ENCODE results near the gene TMEM131L.
"Not testable (repeated sequence)": the region's sequence is repeated elsewhere in the genome, so short reads cannot be mapped to it uniquely, and the experiment has no call there.

Gene TMEM131L

DNA sequence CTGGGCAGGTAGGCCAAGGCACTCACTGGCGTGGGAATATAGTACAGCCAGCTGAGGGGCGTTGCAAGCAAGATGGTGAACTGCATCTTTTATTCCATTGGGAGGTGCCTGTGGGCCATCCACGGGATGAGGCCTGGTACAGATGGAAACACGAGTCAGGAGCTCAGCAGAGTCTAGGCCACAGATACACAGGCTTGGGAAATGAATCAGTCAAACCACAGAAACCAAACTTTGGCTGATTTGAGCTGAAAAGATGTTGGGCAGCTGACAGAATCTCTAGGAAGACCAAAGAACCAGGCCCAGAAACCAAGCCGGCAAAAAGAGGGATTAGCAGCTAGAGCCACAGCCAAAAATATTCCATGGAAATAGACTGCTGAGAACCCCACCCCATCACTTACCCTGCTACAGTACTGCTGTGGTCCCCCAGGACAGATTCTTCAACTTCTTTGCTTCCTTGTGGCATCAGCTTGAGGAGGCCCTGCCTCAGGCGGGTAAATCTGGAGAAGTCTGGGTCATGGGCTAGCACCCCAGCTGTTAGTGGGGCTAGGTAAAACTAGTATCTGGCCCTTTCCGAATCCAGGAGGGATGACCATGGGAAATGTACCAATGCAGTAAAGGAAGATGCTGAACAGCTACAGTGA, 75.4 kb downstream of the TMEM131L start:
- DNase-seq (ENCODE audit: low read depth in 2 of 2) = no peak

DNA sequence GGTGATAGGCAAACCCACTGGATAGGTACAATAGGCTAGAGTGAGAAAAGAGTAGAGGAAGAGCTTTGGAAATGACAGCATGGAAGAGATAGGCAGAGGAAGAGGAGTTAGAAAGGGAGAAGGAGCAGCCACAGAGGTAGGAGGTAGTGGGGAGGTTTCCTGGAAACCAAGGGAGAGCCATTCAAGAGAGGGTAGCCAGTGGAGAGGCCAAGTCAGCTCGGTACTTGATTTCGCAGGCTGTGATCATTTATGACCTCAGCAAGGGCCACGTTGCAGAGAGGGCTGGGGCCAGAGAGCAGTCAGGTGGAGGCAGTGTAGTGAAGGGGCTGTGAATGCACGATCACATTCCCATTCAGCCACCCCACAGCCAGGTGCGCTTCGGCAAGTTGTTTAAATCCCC, 76.0 kb downstream of the TMEM131L start:
- DNase-seq (ENCODE audit: low read depth in 2 of 2) = no peak

DNA sequence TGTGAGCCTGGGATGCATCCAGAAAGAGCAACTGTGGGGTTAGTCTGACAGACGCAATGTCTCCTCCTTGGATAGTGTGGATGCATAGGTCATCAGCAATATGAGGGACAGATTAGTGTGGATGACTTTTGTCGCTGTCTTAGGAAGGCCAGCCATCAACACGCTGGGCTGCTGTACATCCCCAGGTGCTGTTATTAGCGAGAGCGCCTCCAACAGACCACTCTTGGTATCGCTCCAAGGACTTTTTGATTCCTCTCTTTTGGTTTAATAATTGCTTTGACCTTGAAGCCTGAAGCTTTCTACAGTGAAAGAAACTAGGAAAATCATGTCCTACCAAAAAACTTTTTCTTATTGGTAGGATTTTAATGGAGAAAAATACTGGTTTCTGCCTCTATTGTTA, 76.7 kb downstream of the TMEM131L start:
- no peak for DNase-seq (ENCODE audit: low read depth in 2 of 2)

DNA sequence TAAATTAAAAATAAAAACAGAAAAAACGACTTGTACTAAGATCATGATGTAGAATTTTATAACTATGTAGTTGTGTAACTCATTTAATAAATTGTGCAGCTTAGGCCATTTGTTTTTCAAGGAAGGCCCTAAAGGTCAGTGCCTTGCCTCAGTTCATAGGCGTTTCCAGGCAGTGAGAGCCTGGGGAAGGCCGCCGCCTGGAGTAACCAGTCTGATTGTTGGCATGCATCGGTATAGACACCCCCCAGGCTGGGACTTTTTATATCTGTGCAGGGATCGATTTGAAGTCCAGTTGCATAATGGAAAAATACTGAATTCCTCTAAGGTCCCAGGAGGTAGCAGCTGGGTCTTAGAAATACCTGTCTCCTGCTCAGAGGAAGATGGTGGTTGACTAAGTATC, 77.2 kb downstream of the TMEM131L start:
- no peak for DNase-seq (ENCODE audit: low read depth in 2 of 2)

DNA sequence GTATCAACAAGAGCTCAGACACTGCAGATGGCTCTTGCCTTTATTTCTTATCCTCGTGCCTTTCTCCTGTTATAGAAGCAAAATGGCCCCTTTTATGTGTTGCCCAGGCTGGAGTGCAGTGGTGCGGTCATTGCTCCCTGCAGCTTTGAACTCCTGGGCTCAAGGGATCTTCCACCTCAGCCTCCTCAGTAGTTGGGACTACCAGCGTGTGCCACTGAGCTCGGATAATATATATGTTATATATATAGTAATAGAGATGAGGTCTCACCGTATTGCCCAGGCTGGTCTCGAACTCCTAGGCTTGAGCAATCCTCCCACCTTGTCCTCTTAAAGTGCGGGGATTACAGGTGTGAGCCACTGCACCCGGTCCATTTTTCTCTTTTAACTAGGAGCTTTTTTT, 79.7 kb downstream of the TMEM131L start:
- DNase-seq (ENCODE audit: low read depth in 2 of 2) = no peak

DNA sequence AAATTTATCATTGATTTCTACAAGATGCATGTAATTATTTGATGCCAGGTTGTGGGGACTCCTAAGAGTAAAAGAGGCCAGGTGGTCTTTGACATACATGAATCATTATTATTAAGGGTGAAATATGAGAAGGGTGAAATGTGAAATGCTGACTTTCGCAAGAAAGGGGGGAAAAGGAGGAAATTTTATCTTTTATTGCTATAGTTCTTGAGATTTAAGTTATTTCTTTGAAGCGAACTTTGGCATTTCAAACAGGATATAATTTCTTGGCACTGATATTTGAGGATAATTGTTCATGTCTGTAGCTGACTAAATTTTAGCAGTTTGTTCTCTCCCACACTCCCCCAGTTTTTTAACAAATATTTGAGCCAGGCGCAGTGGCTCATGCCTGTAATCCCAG, 80.1 kb downstream of the TMEM131L start:
- no peak for DNase-seq (ENCODE audit: low read depth in 2 of 2)

DNA sequence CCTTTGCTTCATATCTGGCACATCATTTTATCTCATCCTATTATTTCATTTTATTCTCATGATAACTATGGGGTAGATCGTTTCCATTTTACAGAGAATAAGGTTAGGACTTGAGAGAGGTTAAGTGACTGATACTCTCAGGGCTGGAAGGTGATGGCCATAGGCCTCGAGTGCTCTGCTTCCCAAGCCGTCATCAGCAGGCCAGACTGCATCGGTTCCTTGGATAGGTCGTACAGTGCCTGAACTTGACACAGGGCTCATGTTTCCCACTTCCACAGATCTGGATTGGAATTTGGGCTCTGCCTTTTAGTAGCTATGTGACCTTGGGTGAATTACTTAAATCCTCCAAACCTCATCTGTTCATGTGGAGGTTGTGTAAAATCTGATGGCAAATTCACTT, 81.4 kb downstream of the TMEM131L start:
- DNase-seq (ENCODE audit: low read depth in 2 of 2) = no peak

DNA sequence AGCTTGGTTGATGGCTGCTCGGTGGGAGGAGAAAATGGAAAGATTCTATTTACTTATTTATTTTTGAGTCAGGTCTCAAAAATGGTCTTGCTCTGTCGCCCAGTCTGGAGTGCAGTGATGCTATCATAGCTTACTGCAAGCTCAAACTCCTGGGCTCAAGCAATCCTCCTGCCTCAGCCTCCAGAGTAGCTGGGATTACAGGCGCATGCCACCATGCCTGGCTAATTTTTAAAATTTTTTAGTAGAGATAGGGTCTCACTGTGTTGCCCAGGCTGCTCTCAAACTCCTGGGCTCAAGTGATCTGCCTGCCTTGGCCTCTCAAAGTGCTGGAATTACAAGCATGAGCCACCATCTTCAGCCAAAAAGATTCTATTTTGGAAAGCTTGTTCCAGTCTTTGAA, 82.7 kb downstream of the TMEM131L start:
- DNase-seq (ENCODE audit: low read depth in 2 of 2) = not testable (repeated sequence)

DNA sequence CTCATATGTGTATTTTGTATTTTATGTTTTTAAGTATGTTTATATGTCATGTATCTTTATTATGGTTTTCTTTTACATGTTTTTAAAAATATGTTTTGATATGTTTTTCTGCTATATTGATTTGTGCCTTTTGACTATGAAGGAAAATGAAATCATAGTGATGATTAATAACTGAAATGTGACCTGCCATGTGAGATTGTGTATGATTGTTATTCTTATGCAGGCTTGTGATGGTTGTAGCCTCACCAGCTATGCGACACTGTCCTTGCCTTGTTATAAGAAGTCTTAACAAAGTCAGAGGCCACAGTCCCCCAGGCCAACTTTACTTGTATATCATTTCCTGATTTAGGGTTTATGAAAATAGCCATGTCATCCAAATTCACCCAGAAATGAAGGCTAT, 83.2 kb downstream of the TMEM131L start:
- DNase-seq (ENCODE audit: low read depth in 2 of 2) = no peak

DNA sequence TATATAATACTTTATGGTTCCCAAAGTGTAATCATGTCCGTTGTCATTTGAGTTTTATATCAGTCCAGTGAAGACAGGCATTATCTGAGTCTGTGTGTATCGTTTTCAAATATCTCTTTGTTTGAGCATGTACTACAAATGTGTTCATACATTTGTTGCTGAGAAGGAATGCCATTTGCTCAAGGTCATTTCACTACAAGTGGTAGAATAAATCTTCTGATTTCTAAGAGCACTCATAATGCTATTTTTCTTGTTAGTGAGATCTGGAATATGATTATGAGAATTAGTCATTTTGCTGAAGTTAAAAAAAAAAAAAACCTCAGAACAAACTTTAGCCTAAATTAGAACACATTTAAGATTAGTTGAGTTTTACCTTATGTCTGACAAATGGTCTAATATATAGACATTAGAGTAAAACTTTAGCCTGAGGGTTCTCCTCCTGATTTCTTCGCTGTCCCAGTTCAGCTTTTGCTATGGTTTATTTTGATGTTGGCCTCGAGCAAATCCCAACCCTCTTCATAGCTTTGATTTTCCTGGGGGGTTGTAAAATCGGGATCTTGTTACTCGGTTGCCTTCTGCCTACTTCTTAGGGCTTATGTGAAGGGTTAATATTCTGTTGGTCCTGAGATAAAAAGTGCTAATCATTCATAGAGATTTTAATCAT, 87.1 kb downstream of the TMEM131L start:
- no peak for DNase-seq (ENCODE audit: low read depth in 2 of 2)

DNA sequence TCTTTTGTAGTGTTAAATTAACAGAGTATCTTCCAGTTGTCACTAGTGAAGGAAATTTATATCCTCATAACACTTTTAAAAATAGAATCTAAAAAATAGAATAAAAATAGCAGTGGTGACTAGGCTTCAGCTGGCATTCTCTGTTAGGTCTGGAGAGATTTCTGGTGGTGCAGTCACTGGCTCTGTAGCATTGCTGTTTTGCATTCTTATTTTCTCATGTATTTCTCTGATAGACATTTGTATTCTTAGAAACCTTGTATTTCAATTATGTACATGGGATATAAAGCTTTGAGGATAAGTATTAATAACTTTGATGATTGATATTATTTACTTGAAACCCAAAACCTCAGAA, 87.6 kb downstream of the TMEM131L start:
- no peak for DNase-seq (ENCODE audit: low read depth in 2 of 2)

DNA sequence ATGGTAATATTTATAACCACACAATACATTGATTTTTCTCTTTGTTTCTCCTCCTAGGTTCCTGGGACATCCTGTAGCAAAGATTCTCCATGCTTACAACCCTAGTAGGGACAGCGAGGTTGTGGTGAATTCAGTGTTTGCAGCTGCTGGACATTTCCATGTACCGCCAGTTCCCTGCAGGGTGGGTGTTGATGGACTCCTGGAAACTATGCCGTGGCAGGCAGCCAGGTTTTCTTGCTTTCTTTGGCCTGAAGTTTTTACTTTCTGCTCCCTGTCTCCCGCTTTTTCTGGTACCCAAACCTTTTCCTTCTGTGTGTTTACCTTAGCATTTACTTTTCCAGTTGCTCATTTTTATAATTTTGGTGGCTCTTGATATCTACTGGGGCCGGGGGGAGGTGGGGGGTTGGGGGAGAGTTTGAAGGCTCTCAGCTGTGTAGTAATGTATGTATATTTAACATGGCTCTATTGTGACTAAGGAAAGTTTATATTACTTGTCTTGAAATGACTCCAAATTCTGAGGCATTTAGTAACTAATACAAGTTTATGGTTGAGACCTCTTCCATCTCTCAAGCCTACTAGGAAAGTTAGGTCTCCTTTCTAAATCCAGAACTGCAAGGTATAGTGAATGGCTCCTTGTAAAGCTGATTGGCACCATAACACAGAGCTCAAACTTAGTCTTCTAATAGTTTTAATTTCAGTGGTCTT, 89.7 kb downstream of the TMEM131L start:
- DNase-seq (ENCODE audit: low read depth in 2 of 2) = no peak

DNA sequence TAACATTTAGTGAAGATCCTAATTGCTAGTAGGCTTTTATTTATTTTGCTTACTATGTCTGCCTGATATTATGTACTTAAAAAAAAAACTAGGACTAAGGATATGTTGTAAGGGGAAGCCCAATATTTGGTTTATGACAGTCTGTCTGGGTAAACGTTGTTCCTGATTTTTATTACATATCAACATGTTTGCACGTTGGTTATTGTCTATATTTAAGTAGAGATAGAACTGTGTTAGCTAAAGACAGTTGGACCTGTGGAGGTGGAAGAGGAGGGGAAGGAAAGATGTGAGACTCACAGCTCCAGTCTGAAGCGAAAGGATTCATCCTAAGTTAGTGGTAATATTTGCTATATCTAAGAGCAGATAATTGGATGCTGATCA, 90.3 kb downstream of the TMEM131L start:
- no peak for DNase-seq (ENCODE audit: low read depth in 2 of 2)

DNA sequence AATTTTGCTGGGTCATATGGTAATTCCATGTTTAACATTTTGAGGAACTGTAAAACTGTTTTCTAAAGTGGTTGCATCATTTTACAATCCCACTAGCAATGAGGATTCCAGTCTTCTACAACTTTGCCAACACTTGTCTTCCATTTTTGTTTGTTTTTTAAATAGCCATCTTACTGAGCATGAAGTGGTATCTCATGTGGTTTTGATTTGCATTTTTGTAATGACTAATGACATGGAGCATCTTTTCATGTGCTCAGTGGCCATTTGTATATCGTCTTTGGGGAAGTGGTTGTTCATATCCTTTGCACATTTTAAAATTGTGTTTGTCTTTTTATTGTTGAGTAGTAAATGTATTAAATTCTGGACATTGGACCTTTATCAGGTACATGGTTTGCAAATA, 94.7 kb downstream of the TMEM131L start:
- DNase-seq (ENCODE audit: low read depth in 2 of 2) = no peak

DNA sequence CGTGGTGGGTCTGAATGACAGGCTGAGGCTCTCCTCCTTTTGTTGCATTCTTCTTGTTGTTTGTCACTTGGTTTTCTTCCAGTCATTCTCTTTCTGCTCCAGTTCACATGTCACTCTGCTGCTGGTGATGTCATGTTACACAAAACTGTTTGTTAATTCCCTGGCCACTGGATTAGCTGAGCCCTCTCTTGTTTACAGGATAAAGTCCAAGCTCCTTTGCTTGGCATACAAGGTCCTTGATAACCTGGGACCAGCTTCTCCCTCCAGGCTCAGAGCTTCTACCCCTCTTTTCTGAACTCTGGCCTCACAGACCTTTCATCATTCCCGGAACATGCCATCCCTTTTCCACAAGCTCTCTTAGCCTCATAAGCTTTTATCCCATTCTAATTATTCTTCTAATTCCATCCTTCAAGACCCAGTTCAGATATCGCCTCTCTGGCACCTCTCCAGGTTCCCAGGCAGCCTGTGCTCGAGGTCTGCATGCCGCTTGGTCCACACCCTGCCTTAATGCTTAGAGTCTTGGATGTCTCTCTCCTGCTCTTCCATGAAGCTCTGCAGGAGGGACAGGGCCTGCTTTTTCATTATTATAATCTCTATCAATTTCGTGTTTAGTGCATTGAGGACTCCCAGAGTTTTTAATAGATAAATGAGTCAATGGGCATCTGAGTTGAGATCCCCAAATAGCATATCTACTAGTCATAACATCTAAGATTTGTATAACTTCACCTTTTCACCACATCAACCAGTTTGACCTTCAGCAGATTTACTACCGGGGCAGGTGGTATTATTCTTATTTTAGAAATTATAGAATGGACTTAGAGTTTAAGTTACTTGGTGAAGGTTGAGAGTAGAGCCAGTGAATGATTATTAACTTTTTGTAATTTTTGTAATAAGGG, 98.7 kb downstream of the TMEM131L start:
- DNase-seq (ENCODE audit: low read depth in 2 of 2) = no peak

DNA sequence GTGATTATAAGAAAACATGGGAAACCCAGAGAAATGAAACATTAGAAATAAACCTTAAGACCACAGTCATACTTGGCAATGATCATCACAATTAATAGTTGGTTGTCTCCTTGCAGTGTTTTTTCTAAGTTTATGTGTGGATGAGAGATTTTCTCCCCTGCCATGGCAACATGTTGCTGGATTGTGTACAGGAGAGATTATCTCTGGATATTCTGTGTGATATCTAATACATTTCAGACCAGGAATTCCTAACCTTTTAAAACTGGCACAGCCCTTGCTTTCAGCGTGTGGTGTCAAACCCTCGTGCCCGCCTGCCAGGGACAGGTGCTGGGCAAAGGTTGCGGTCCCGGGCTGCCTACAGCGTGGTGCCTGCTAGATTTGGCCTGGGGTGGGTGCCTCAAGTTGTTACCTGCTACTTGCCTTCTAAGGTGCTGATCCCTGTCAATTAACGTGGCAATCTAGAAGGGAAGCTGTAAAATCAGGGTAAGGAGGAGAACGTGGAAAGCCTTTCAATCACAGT, 100.5 kb downstream of the TMEM131L start:
- no peak for DNase-seq (ENCODE audit: low read depth in 2 of 2)

DNA sequence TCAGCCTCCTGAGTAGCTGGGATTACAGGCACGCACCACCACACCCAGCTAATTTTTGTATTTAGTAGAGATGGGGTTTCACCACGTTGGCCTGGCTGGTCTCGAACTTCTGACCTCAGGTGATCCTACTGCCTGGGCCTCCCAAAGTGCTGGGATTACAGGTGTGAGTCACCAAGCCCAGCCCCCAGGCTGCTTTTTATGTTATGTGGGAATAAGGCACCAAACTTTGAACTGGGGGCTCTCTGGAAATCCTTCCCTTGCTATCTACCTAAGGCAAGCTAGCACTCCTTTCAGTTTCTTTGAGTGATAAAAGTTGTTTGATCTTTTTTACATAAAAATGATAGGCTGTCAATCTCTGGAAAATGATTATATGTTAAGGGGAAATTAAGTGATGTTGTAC, 101.5 kb downstream of the TMEM131L start:
- DNase-seq (ENCODE audit: low read depth in 2 of 2) = not testable (repeated sequence)

DNA sequence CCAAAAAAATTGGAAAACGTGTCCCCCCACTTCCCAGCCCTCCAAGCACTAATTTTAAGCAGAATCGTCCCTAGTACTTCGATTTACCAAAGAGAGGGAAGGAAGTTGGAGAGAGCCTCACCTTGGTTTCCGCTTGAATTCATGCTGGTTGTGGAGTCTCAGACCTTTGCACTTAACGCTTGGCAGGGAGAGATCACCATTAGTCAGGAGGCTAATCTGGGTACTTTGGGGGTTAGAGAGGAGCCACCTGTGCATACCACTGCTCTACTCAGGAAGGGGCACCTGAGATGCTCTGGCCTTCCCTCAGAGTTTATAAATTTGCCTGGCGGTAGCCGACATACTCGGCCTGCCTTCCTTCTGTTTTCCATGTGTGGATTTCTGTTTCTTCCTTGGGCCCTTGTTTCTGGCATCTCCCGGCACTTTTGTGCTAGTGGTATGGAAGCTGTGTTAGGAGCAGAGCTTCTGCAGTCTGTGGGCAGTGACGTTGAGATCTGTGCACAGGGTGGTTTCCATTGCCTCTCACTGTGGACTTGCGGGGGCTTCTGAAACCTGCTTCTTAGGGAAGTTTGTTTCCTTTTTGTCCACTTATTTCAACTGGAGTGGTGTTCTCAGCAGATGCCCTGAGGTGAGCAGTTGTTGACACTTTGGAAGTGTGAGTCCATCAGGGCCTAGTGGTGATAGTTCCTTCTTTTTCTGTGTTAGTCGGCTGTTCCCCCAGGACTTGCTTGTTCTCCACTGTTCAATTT, 104.2 kb downstream of the TMEM131L start:
- no peak for DNase-seq (ENCODE audit: low read depth in 2 of 2)

DNA sequence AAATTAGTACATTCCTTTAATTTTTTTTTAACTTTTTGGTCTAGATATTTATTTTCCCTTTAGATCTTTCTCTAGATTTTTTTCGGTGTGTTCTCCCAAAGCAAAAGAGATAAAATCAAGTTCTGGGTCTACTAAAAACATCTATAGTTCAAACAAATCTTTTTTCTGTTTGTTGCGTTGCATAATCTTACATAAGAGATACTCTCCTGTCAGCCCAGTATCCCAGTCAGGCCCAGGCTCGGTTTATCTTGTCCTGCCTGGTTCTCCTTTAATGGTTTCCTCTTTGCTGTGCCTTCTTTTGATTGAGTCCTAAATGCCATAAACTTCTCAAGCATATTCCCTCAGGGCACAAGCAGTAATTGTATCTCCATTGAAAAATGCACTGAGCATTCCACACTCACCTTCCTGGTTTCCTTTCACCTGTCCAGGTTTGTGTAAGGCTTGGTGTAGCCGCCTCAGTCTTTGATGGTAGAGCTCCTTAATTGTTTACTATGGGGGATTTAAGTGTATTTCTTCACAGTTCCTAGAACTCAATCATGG, 104.9 kb downstream of the TMEM131L start:
- no peak for DNase-seq (ENCODE audit: low read depth in 2 of 2)

DNA sequence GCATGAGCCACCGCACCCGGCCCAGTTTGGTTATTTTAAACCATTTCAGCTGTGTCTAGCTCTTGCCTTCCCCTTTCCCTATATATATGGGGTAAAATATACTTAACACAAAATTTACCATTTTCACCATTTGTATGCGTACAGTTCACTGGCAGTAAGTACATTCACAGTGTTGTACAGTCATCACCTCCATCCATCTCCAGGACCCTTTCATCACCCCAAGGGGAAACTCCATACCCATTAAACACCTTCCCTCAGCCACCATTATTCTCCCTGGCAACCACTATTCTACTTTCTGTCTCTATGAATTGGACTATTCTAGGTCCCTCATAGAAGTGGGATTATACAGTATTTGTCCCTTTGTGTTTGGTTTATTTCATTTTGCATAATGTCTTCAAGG, 106.4 kb downstream of the TMEM131L start:
- no peak for DNase-seq (ENCODE audit: low read depth in 2 of 2)

DNA sequence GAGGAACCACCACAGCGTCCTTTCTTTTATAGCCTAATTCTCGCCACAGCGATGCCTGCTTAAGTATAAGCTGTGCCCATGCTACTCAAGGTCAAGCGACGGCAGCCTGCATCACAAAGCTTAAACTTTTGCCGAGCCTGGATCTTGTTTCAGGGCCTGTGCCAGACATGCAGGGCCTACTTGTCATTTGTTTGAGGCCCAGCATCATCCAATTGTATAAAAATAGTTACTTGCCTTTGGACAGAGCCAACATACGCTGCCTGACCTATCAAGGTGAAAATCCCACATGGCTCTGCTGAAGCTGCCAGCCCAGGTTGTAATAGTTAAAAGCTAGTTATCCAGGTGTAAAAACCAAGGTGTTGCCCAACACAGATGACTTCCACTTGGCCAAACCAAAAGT, 107.1 kb downstream of the TMEM131L start:
- no peak for DNase-seq (ENCODE audit: low read depth in 2 of 2)

Measured in stimulated activated CD8-positive, alpha-beta memory T cell treated with anti-CD3 and anti-CD28 coated beads, Interleukin-7, amount 100 ng/mL, for 1 hour (primary cell).